SK-N-SH (cell line): Measurements from ENCODE around the gene ARHGDIG. TPM values are rescaled to one million over a fixed set of nuclear protein-coding genes. Genes with fewer than 3 reads are reported as not detected.

Source experiments
- CTCF ChIA-PET: fragments of 300-600, 350-600 bp; formaldehyde crosslinking; extraction: SDS; loops from one replicate; lab custom pipeline; 2021; lab: Yijun Ruan, JAX
- POLR2A ChIA-PET: fragments of 350-600 bp; sonication (Branson Sonifier 250); formaldehyde crosslinking; extraction: SDS; loops from one replicate; lab custom pipeline; 2020; ENCODE audit warnings: antibody characterized with exemption, inconsistent platforms; lab: Yijun Ruan, JAX
- DNase-seq: peaks from one replicate; pipeline ENCODE4 v3.0.0; 2012
- H2AFZ ChIP-seq: fragments of 200-600 bp; sonication (generic); 2 replicates; pipeline ENCODE4 v1.8.1; 2016; ENCODE audit warnings: antibody characterized with exemption, mild to moderate bottlenecking, low read depth
- H3F3A ChIP-seq: fragments of 200-600 bp; sonication (generic); replicated peaks from 2 replicates; pipeline ENCODE3; 2016; ENCODE audit warnings: antibody characterized with exemption, mild to moderate bottlenecking; ENCODE audit not compliant: insufficient read depth
- H3K27ac ChIP-seq, 2 experiments: fragments of 200-500 bp in 1 of 2; fragments of 200-600 bp in 1 of 2; sonication (Bioruptor generic) in 1 of 2; sonication (generic), shearing (Covaris generic) in 1 of 2; 2 replicates each; pipeline versions ENCODE4 v1.5.1 to v1.6.1; 2014 to 2016; ENCODE audit warnings: low read depth in 2 of 2, inconsistent platforms in 1 of 2, low read length in 1 of 2, mild to moderate bottlenecking in 1 of 2, mixed read lengths in 1 of 2
- H3K27me3 ChIP-seq: fragments of 200-600 bp; sonication (generic), shearing (Covaris generic); 2 replicates; pipeline ENCODE4 v1.6.1; 2016; ENCODE audit warnings: mixed run types; ENCODE audit not compliant: insufficient read depth
- H3K36me3 ChIP-seq, 2 experiments: fragments of 200-500 bp in 1 of 2; fragments of 200-600 bp in 1 of 2; sonication (Bioruptor generic) in 1 of 2; sonication (generic) in 1 of 2; replicated peaks in 1 of 2; 2 replicates each; pipeline versions ENCODE3 to v1.5.1; 2014 to 2016; ENCODE audit warnings: low read length in 1 of 2, mild to moderate bottlenecking in 1 of 2; ENCODE audit not compliant: insufficient read depth in 2 of 2, control insufficient read depth in 1 of 2
- H3K4me1 ChIP-seq, 2 experiments: fragments of 200-500 bp in 1 of 2; fragments of 200-600 bp in 1 of 2; sonication (Bioruptor generic) in 1 of 2; sonication (generic), shearing (Covaris generic) in 1 of 2; 2 replicates each; pipeline versions ENCODE4 v1.5.1 to v1.6.1; 2014 to 2016; ENCODE audit warnings: low read depth in 1 of 2, low read length in 1 of 2, mixed run types in 1 of 2; ENCODE audit not compliant: insufficient read depth in 2 of 2, control insufficient read depth in 1 of 2
- H3K4me2 ChIP-seq: fragments of 200-600 bp; sonication (generic), shearing (Covaris generic); 2 replicates; pipeline ENCODE4 v1.6.1; 2017; ENCODE audit warnings: mixed run types
- H3K4me3 ChIP-seq, 2 experiments: fragments of 200-500 bp in 1 of 2; fragments of 200-600 bp in 1 of 2; sonication (Bioruptor generic) in 1 of 2; sonication (generic), shearing (Covaris generic) in 1 of 2; 2 replicates each; pipeline versions ENCODE4 v1.5.1 to v1.8.1; 2014 to 2016; ENCODE audit warnings: low read depth in 2 of 2, inconsistent platforms in 1 of 2, low read length in 1 of 2, mild to moderate bottlenecking in 1 of 2, mixed read lengths in 1 of 2, moderate library complexity in 1 of 2
- H3K79me2 ChIP-seq: fragments of 200-600 bp; sonication (generic); 2 replicates; pipeline ENCODE4 v1.8.1; 2017; ENCODE audit warnings: mild to moderate bottlenecking; ENCODE audit not compliant: insufficient read depth
- H3K9ac ChIP-seq: fragments of 200-600 bp; sonication (generic); 2 replicates; pipeline ENCODE4 v1.6.1; 2017; ENCODE audit warnings: mixed run types
- H3K9me2 ChIP-seq: fragments of 200-600 bp; sonication (generic); 2 replicates; pipeline ENCODE4 v1.6.1; 2017; ENCODE audit warnings: mixed run types
- H3K9me3 ChIP-seq: fragments of 200-600 bp; sonication (generic); 2 replicates; pipeline ENCODE4 v1.6.1; 2017; ENCODE audit warnings: mixed run types, mild to moderate bottlenecking, moderate library complexity
- H4K20me1 ChIP-seq: fragments of 200-600 bp; sonication (generic); 2 replicates; pipeline ENCODE4 v1.6.1; 2017; ENCODE audit warnings: mild to moderate bottlenecking, mixed run types; ENCODE audit not compliant: insufficient read depth
- CHD2 ChIP-seq: fragments of 150-350 bp; IDR thresholded peaks from 2 replicates; pipeline ENCODE4 v1.6.1; 2018; ENCODE audit warnings: low read length; ENCODE audit not compliant: partially characterized antibody
- ELF1 ChIP-seq: IDR thresholded peaks from 2 replicates; pipeline ENCODE4 v1.4.0; 2012
- FOSL2 ChIP-seq: IDR thresholded peaks from 2 replicates; pipeline ENCODE4 v1.4.0; 2012; ENCODE audit warnings: low read depth, mild to moderate bottlenecking, moderate library complexity, borderline replicate concordance
- FOXJ3 ChIP-seq: sonication (generic); formaldehyde crosslinking; IDR thresholded peaks from 2 replicates; pipeline ENCODE4 v1.5.1; 2020; ENCODE audit warnings: mild to moderate bottlenecking, missing genetic modification reagents
- FOXM1 ChIP-seq: IDR thresholded peaks from 2 replicates; pipeline ENCODE4 v1.4.0; 2012; ENCODE audit warnings: low read depth, mild to moderate bottlenecking
- GABPA ChIP-seq: IDR thresholded peaks from 2 replicates; pipeline ENCODE4 v1.4.0; 2012; ENCODE audit warnings: low read depth, mild to moderate bottlenecking
- JUND ChIP-seq: IDR thresholded peaks from 2 replicates; pipeline ENCODE4 v1.4.0; 2012
- NFIC ChIP-seq: IDR thresholded peaks from 2 replicates; pipeline ENCODE4 v1.4.0; 2012; ENCODE audit warnings: borderline replicate concordance
- NRF1 ChIP-seq: IDR thresholded peaks from 2 replicates; pipeline ENCODE4 v1.6.1; 2012; ENCODE audit warnings: low read depth, mild to moderate bottlenecking, low read length
- POLR2AphosphoS5 ChIP-seq: IDR thresholded peaks from 2 replicates; pipeline ENCODE4 v1.6.1; 2012; ENCODE audit warnings: low read depth, low read length
- RCOR1 ChIP-seq: fragments of 150-350 bp; IDR thresholded peaks from 2 replicates; pipeline ENCODE4 v1.6.1; 2017; ENCODE audit warnings: antibody characterized with exemption, low read length
- RXRA ChIP-seq: IDR thresholded peaks from 2 replicates; pipeline ENCODE4 v1.4.0; 2012; ENCODE audit warnings: low read depth, mild to moderate bottlenecking, borderline replicate concordance
- SIN3A ChIP-seq: IDR thresholded peaks from 2 replicates; pipeline ENCODE4 v1.6.1; 2012; ENCODE audit warnings: low read depth, mild to moderate bottlenecking, low read length, moderate library complexity, borderline replicate concordance
- TEAD4 ChIP-seq: IDR thresholded peaks from 2 replicates; pipeline ENCODE4 v1.4.0; 2012; ENCODE audit warnings: mild to moderate bottlenecking, borderline replicate concordance; ENCODE audit not compliant: insufficient read depth
- WGBS: methylation state at CpG from one replicate; pipeline ENCODE4 v1.1.6; 2017; ENCODE audit warnings: low lambda C conversion rate; 5-methylcytosine and 5-hydroxymethylcytosine counted together
- polyA plus RNA-seq, 3 experiments: library from polyadenylated mRNA; depleted of rRNA; stranded (reverse); fragments of >200 nt; gene quantifications; 2 replicates each; pipeline ENCODE4 v1.2.3, GENCODE V29; 2012
- TF ChIP-seq, protein P1 (sequence below): IDR thresholded peaks from 2 replicates; pipeline ENCODE4; 2012
- TF ChIP-seq, protein P2 (sequence below): IDR thresholded peaks from 2 replicates; pipeline ENCODE4 v1.6.1; 2012; ENCODE audit warnings: mild to moderate bottlenecking, low read depth, low read length, moderate library complexity

Gene ARHGDIG
- polyA plus RNA-seq, 1 of the 3 experiments (the other 2 are of a cell fraction), result 4.8 TPM

DNA sequence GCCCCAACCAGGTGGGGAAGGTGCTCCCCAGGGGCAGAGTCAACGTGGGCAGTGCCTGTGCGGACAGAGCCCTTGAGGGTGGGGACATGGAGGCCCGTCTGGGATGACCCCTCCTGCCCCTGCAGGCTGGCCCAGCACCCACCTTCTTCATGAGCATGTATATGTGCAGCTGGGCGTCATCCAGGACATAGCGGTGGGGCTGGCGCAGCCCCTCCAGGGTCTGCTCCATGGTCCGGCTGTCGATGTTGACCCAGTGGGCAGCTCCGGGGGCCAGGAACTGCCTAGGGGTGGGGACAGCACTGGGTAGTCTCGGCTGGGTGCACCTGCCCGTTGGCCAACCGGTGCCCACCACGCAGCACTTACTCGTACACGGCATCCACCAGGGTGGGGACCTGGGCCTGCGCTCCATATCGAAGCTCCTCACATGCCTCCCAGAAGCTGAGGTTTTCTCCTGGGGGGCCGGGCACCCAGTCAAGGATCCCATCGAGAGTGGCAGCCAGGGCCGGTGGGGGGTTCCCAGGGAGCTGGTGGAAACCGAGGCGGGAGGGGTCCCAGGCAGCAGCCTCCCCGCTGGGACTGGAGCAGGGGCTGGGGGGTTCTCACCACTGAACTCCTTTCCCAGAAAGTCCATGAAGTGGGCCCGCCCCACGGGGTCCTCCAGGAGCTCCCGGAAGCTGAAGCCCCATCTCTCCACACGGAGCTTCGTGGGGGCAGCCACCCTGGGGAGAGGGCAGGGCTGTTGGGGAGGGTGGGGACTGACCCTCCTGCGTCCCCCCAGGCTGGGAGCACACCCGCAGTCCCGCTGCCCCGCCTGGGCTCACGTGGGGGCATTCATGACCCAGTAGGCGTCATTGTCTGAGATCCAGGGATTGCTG is 9.8 kb upstream of the ARHGDIG start:
- Histone ChIP-seq H3K9me2 (no peaks in the 10 kb centered on the region), H3K4me2 (no peak overlapping the region), H3K9ac (no peak overlapping the region), H3K27ac (no peak overlapping the region), H3K9me3 (no peaks in the 10 kb centered on the region), H2AFZ (no peak overlapping the region), H3F3A (no peaks in the 10 kb centered on the region), H3K4me1 (peaks cover 0 to 14% of the 10 kb centered on the region in 2 experiments; a peak in 1 of 4 replicates), H3K27me3 (no peaks in the 10 kb centered on the region), H3K4me3 (no peak overlapping the region), H4K20me1 (no peaks in the 10 kb centered on the region), H3K79me2 (no peaks in the 10 kb centered on the region), H3K36me3 (no peaks in the 10 kb centered on the region)
- TF ChIP-seq TEAD4, result no peak
- TF ChIP-seq FOSL2, result no peak
- no peak for TF ChIP-seq GABPA
- TF ChIP-seq FOXM1, result no peak
- no peak for TF ChIP-seq SIN3A
- TF ChIP-seq, protein P1, sequence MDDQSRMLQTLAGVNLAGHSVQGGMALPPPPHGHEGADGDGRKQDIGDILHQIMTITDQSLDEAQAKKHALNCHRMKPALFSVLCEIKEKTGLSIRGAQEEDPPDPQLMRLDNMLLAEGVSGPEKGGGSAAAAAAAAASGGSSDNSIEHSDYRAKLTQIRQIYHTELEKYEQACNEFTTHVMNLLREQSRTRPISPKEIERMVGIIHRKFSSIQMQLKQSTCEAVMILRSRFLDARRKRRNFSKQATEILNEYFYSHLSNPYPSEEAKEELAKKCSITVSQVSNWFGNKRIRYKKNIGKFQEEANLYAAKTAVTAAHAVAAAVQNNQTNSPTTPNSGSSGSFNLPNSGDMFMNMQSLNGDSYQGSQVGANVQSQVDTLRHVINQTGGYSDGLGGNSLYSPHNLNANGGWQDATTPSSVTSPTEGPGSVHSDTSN, result no peak
- CTCF ChIA-PET, result interaction anchor here (0.7 to 1.1 kb wide), 3 partner anchors 8 to 205 kb away, joined by 3 read pairs; no protein-coding TSS in a partner anchor
- POLR2A ChIA-PET, result no interaction called here
- no peak for DNase-seq
- 68% methylated on average over 8 of the region's 34 CpGs for WGBS

DNA sequence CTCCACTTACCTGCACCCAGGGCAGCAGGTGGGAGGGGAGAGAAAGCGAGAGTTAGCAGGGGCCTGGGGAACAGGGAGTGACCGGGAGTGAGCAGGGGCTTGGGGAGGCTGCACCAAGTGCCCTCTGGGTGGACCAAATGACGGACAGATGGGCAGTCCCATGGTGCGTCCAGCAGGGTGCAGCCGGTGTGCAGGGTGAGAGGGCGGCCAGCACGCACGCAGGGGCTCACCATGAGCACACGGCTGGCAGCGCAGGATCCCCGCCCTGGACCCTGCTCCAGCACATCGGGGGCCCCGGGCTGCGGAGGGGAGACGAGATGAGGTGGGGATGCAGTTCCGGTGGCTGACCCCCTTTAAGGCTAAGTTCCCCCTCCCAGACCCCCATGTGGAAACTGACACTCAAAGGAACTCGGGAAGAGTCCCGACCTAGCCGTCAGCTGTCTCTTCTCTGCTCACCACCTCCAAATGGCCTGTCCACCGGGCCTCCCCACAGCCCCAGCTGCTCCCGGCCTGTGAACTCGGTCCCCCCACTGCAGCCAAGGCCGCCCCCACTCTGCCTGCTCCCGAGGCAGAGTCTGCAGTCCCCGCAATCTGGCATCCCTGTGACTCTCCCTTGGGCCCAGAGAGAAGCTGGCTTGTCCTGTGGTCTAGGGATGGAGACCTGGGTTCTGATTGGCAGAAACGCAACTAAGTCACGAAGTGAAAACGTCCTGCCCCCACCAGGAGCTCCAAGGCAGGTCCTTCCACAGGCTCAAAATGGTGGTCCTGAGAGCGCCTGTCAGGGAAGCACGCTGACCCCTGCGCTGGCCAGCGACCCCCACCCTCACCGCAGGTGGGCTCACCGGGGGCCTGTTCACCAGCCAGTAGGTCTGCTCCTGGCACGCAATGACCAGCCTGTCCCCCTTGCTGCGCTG is 7.5 kb upstream of the ARHGDIG start:
- Histone ChIP-seq H3K27me3 (no peaks in the 10 kb centered on the region), H3K36me3 (no peaks in the 10 kb centered on the region), H2AFZ (no peak overlapping the region), H3K4me2 (no peak overlapping the region), H4K20me1 (no peaks in the 10 kb centered on the region), H3K9me3 (no peaks in the 10 kb centered on the region), H3K4me1 (peaks cover 0 to 17% of the 10 kb centered on the region in 2 experiments; a peak in 1 of 4 replicates), H3K9ac (no peak overlapping the region), H3K27ac (no peak overlapping the region), H3K79me2 (no peaks in the 10 kb centered on the region), H3F3A (no peaks in the 10 kb centered on the region), H3K9me2 (no peaks in the 10 kb centered on the region), H3K4me3 (no peak overlapping the region)
- CTCF ChIA-PET, result interaction anchor here (0.7 to 1.4 kb wide), 3 partner anchors 23 to 92 kb away, joined by 3 to 4 read pairs (median 3); partner anchors contain the start of gene HBQ1
- DNase-seq, result no peak
- 90% methylated on average over 14 of the region's 36 CpGs for WGBS
- POLR2A ChIA-PET, result no interaction called here
- TF ChIP-seq FOSL2, result no peak
- no peak for TF ChIP-seq CHD2
- no peak for TF ChIP-seq JUND
- no peak for TF ChIP-seq NRF1
- TF ChIP-seq FOXJ3 (CRISPR knock-in tag), result no peak
- TF ChIP-seq RXRA, result no peak
- TF ChIP-seq RCOR1, result no peak
- TF ChIP-seq POLR2AphosphoS5, result no peak
- TF ChIP-seq, protein P2, sequence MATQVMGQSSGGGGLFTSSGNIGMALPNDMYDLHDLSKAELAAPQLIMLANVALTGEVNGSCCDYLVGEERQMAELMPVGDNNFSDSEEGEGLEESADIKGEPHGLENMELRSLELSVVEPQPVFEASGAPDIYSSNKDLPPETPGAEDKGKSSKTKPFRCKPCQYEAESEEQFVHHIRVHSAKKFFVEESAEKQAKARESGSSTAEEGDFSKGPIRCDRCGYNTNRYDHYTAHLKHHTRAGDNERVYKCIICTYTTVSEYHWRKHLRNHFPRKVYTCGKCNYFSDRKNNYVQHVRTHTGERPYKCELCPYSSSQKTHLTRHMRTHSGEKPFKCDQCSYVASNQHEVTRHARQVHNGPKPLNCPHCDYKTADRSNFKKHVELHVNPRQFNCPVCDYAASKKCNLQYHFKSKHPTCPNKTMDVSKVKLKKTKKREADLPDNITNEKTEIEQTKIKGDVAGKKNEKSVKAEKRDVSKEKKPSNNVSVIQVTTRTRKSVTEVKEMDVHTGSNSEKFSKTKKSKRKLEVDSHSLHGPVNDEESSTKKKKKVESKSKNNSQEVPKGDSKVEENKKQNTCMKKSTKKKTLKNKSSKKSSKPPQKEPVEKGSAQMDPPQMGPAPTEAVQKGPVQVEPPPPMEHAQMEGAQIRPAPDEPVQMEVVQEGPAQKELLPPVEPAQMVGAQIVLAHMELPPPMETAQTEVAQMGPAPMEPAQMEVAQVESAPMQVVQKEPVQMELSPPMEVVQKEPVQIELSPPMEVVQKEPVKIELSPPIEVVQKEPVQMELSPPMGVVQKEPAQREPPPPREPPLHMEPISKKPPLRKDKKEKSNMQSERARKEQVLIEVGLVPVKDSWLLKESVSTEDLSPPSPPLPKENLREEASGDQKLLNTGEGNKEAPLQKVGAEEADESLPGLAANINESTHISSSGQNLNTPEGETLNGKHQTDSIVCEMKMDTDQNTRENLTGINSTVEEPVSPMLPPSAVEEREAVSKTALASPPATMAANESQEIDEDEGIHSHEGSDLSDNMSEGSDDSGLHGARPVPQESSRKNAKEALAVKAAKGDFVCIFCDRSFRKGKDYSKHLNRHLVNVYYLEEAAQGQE, result no peak
- no peak for TF ChIP-seq NFIC
- no peak for TF ChIP-seq ELF1
